Stimulated activated CD4-positive, alpha-beta T cell treated with anti-CD3 and anti-CD28 coated beads, Interleukin-4, amount 100 ng/mL, for 24 hours (primary cell): ENCODE results near the gene IFRD2.

Experiments
- DNase-seq: peaks from one replicate; pipeline ENCODE4 v3.0.0-alpha.2; 2020

IFRD2 gene, protein sequence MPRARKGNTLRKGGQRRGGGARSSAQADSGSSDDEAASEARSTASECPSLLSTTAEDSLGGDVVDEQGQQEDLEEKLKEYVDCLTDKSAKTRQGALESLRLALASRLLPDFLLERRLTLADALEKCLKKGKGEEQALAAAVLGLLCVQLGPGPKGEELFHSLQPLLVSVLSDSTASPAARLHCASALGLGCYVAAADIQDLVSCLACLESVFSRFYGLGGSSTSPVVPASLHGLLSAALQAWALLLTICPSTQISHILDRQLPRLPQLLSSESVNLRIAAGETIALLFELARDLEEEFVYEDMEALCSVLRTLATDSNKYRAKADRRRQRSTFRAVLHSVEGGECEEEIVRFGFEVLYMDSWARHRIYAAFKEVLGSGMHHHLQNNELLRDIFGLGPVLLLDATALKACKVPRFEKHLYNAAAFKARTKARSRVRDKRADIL

DNA sequence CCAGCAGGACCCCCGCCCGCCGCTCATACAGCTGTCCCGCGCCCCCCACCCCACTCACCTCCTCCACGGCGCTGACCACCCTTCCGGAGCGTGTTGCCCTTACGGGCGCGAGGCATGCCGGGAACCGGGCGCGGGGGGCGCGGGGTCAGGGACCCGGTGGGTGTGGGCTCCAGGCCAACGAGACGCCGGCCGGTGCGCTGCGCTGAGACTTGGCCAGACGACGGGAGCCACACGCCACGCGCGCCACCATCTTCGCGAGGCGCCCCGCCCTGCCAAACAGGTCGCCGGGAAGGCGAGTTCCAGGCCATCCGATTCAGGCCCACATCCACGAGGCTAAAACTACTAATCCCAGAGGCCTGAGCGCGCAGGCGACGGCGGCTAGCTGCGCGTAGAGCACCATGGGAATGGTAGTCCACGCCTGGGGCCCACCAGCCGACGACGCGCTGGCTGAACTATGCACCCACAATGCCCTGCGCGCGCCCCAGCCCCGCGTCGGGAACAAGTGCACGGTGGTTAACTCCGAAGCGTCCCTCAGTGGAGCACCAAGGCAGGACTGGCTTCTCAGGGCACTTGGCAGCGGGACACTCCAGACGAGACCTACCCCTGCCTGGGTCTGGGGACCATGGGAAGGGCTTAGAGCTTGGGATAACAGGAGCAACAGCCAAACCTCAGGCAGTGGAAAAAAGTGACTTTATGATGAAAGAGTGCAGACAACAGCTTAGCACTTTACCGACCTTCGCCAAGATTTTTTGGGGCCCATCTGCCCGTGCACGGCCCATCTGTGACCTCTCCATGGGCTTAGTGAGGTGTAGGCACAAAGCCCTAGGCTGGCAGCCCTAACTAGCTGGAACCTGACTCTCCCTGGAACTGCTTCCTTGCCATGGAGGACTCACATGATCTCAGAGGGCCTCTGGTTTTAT lies at the start of gene IFRD2:
TSS of gene IFRD2 (minus strand) at position 271 of the 920 bp plus-strand sequence. CDS start at position 116, 155 bp downstream.
- DNase-seq: peak; percentile 96

DNA sequence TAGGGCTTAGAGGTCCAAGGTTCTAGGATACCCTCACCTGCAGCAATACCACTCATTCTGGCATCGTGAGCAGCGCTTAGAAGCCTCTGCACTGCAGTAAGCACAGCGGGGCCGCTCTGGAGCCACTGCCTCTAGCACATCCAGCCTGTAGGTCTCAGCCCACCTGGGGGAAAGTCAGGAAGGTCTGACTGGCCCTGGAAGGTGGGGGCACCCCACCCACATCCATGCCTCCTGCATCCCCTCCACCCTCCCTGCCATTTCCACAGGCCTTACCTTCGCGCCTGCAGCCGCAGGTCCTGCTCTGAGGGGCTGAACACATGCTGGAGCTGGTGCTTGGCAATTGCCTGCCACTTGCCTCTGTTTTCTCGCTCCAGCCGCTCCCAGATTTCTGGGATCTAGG lies 49.3 kb upstream of the IFRD2 start:
- DNase-seq: no peak

DNA sequence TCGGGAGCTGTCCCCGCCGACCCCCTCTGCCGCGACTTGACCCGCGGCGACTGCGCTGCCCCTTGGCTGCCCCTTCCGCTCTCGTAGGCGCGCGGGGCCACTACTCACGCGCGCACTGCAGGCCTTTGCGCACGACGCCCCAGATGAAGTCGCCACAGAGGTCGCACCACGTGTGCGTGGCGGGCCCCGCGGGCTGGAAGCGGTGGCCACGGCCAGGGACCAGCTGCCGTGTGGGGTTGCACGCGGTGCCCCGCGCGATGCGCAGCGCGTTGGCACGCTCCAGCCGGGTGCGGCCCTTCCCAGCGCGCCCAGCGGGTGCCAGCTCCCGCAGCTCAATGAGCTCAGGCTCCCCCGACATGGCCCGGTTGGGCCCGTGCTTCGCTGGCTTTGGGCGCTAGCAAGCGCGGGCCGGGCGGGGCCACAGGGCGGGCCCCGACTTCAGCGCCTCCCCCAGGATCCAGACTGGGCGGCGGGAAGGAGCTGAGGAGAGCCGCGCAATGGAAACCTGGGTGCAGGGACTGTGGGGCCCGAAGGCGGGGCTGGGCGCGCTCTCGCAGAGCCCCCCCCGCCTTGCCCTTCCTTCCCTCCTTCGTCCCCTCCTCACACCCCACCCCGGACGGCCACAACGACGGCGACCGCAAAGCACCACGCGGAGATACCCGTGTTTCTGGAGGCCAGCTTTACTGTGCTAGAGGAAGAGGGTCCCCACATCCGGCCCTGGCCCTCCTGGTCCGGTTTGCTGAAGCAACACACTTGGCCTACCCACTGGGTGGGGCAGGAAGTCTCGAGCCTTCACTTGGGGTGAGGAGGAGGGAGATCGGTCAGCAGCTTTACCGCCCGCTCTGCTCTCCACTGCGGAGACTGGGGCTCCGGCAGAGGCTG lies 48.5 kb upstream of the IFRD2 start, which contains the start of gene RASSF1:
TSS of gene RASSF1 (minus strand) at position 389 of the 882 bp plus-strand sequence. CDS start at position 358, 31 bp downstream.
- peak; percentile 71 for DNase-seq

DNA sequence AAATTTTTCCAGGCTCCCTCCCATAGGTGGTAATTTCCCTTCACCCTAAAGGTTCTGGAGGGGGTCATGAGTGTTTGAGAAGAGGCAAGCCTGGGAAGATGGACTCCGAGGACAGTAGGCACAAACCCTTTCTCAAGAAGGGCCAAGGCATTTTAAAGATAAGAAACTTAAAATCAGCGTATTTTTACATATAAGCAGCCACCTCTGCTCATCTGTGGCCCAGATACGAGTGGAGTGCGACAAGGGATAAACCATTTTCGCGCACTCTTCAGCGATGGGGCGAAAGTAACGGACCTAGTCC lies 47.9 kb upstream of the IFRD2 start:
- DNase-seq: no peak

DNA sequence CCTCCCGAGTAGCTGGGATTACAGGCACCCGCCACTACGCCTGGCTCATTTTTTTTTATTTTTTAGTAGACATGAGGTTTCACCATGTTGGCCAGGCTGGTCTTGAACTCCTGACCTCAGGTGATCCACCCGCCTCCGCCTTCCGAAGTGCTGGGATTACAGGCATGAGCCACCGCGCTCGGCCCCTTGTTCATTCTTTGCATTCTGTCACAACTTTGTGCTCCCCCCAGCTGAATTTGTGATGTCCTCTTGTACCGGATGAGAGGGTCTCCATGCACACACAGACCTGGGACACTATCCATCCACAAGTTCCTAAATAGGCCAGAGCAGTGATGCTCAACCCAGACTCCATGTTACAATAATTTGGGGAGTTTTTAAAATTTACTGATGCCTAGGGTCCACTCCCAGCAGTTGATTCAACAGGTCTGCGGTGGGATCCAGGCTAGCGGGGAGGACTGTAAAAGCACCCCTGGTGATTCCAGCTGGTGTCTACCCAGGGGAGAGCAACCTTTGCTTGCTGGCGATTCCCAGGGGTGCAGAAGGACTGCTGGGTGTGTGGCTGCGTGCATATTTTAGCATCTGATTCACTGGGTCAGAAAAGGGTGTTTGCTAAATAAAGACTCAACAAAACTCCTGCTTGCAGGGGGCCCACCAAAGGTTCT lies 47.4 kb upstream of the IFRD2 start:
- DNase-seq: no peak

DNA sequence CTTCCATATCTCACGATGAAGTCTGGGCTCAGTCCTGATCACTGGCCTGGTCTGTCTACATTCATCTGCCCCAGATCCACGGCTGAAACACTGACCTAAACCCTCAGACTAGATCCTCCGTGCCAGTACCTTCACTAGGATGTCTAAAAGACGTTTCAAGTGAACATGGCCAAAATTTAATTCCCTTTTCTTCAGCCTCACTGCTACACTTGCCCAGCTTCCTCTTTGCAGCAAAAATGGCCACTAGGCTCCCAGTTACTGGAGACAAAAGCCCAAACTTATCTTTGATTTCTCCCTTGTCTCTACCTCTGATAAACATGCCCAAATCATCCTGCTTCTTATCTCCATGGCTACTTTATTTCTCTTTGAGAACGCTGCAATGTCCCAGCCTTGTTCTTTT lies 46.7 kb upstream of the IFRD2 start:
- no peak for DNase-seq

DNA sequence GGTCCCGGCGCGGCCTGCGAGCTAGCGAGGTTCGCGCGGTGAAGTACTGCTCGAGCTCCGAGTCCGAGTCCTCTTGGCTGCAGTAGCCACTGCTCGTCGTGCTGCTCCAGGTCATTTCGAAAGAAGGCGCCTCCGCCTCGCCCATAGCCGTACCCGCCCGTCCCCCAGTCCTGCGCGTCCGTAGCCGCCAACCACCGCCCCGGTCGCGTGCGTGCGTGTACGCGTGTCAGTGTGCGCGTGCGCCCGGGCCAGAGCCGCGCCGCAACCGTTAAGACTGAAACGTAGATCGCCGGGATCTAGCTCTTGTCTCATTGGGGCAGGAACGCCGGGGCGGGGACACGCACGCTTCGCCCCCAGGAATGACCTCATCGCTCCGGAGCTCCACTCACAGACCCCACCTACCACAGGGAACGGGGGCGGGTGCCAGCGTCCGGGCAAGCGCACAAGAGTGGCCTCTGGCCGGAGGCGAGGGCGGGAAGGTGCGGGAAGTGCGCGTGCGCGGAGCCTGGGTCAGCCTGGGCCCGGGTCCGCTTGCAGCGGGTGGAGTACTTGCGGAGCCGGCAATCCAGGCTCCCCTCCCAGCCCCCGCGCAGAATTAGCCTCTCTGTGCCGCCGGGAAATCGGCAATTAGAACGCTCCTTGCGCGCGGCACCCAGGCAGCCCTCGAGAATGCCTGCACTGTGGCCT lies 45.1 kb upstream of the IFRD2 start:
- peak; percentile 97 for DNase-seq

DNA sequence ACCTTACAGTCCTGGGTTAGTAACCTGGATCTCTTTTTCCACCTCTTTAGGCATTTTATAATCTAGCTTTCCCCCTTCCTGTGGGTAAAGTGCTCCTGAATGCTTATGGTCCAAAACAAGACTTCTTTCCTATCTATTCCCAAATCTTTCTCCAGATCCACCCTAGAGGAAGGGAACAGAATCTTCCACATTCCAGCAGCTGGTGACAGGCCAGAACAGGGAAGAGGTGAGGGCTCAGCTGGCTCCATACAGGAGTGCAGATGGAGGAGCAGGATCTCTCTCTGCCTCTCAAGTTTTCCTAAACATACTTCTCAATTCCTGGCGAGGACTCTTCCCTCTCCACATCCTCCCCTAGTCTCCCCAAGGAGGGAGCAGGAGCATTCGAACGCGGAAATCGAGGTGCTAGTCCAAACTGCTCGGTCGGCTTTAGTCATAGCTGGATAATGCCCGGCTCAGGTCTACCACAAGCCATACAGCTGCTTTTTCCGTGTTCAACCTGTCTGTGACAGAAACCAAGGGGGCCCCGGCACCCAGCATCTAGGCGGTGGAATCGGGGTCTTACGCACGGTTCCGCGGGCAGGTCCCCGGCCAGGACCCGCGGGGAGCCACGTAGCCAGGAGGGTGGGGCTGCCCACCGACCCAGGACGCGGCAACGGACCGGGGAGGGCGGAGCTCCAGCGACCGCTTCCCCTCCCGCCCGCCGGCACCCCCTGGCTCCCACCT lies 44.4 kb upstream of the IFRD2 start:
- DNase-seq: peak; percentile 62

DNA sequence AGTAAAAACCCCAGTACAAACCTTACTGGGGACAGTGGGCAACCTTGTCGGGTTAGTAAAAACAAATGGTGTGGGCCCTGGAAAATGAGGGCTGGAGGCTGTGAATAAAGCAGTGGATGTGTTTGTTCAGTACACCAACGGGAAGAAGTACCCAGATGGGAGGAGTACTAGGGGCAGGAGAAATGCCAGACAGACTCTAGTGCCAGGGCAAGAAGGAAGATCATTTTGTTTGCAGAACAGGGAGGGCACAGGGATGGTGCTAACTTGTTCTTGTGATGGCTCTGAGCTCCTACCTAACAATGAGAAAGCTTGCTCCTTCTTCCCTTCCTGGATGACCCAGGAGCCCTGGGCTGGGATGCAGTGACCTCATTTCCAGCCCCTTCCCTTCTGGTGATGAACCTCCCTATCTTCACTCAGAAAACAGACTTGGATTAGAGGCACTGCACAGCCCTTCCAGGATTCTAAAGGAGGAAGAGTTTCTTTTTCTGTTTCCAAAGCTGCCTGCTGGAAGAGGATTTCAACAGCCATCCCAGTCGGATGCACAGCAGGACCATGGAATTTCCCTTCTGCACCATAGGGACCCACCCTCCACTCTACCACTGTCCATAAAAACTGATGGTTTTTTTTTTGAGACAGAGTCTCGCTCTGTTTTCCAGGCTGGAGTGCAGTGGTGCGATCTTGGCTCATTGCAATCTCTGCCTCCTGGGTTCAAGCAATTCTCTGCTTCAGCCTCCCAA lies 42.3 kb upstream of the IFRD2 start:
- DNase-seq: no peak

DNA sequence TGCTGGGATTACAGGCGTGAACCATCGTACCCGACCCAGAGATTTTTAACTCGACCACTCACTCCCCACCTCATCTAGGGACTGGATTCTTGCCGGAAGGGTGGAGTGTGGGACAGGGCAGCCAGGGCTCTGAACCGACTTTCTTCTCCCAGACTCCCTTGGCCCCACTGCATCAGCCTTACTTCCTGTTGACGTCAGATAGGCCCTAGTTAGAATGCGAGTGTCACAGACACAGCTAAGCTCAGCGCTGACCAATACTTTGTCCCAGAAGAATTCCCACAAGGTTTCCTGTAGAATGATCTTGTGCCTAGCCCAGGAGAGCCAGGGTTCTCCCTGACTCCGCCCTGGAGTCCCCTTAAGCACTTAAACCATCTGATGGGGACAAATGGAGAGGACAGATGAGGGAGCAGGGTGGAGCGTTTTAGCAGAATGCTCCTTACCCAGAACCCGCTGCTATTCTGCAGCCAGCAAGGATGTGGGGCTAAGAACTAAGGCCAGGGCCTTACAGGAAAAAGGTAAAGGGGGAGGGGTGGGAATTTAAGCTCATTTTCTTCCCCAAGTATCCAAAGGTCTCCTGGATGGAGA lies 41.6 kb upstream of the IFRD2 start:
- no peak for DNase-seq

DNA sequence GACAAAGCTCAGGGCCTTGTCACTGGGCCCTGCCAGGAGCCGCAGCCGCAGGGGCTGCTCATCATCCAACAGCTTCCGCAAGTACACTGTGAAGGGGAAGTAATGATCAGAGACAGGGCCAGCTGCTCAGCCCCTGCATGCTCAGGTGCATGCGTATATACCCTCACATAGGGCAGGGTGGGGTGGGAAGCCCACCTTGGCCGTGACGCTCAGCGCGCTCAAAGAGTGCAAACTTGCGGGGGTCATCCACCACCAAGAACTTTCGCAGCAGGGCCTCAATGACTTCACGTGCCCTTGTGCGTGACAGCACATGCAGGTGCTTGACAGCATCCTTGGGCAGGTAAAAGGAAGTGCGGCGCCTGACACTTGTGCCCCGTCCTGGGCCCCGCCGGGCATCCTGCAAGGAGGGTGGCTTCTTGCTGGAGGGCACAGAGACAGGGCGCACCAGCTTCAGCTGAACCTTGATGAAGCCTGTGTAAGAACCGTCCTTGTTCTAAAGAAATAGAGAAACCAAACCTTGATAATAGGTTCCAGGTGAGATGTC lies 39.2 kb upstream of the IFRD2 start:
- DNase-seq: no peak

DNA sequence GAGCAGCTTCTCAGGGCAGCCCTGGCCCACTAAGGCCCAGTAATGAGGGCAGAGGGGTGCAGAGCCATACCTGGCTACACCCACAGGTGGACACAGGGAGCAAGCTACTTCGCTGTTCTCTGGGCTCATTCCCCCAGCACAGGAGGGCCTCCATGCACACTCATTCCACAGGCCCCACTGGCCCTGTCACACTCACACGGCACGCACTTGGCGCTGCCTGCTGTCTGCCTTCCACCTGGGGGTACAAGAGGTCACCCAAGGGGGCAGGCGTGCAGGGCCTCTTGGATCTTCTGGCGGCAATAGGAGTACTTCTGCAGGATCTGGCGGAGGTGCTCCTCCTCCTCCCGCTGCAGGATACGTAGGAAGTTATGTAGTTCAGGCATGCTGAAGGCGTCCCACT lies 38.1 kb upstream of the IFRD2 start:
- no peak for DNase-seq

DNA sequence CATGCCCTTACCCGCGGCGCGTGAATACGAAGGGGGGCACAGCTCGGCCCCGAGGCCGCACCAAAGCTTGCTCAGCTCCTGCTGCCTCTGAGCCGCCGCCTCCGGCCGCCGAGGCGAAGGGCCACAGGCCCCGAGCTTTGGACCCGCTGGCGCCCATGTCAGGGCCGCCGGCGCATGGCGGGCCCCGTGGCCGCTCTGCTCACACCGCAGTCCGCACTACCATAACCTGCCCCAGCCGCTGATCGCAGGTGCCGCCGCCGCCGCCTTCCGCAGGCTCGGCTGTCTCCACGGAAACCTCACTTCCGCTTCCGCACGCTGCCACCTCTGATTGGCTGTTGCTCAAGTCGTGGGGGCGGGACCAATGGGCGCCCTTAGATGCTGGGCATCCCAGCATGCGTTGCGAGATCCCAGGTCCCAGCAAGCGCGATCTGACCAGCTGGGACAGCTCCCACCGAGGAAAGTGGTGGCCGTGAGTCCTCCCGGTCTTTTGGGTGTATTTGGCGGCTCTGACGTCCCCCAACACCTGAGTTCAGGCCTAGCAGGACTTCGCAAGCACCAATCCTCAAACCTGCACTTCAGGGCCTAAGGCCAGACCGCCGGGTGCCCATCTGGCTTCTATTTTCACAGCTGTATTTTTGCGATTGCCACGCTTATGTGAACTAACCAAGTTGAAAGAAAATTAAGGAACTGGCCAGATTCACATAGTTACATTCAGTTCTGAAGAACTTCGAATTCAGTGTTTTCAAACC lies 35.9 kb upstream of the IFRD2 start, which contains the start of gene TUSC2:
TSS of gene TUSC2 (minus strand) at position 281 of the 749 bp plus-strand sequence. CDS start at position 157, 124 bp downstream.
- DNase-seq: peak; percentile 96

DNA sequence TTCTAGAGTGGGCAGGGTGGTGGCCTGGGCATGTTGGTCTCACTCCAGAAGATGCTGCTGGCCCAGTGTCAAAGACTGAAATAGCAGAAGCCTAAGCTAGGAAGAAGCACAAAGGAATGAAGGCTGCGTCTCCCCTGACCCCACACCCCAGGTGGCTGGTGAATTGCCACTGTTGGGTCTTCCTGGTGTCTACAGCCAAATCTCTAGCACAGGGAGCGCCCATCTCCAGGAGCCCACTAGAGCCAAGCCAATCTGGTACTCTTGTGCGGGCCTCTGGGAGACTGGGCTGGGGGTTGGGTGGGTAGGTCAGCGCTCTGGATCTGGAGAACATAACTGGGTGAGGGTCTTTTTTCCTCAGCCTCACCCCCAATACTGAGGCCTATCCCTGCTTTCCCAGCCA lies 34.9 kb upstream of the IFRD2 start:
- DNase-seq: no peak

DNA sequence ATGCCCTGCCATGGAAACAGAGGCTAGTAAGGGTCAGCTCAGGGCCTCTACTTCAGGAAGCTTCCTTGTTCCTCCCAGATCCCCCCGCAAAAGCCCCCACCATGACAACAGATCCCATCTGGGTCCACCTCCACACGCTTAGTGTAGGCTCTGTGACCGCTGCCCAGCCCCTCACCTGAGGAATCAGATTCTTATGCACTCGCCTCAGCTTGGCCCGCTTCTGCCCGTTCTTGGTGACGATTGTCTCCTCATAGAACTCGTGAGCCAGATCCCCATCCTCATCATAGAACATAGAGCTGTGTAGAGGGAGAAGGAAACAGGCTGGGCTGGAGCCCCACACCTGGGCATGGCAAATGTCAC lies 33.9 kb upstream of the IFRD2 start:
- DNase-seq: no peak

DNA sequence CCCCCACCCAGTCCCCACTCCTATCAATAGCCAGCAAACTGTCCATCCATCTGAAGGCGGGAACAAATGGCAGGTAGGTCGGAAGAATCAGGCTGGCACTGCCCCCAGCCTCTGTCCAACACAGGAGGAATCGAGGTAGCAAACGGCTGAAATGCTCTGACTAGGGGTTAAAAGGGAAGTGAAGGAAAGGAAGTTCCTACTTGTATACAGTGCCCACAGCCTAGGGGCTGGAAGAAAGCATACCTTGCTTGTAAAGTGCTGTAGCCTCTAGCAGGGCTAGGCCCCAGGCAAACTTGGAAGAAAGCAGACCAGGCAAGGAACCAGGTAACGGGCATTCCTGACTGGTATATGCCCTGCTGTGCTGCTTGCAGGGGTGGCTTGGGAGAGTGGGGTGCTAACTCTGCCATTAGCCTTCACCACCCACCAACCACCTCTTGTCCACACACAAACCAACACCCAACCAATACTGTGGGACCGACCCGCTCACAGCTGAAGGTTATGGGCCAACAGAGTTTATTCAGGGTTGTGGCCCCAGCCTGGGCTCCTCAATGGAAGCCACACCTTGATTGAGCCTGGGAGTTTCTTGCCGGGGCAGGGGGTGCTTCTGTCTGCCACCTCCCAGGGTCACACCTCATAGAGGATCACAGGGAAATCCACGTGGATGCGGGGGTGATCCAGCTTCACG lies 33.4 kb upstream of the IFRD2 start:
- DNase-seq: no peak

DNA sequence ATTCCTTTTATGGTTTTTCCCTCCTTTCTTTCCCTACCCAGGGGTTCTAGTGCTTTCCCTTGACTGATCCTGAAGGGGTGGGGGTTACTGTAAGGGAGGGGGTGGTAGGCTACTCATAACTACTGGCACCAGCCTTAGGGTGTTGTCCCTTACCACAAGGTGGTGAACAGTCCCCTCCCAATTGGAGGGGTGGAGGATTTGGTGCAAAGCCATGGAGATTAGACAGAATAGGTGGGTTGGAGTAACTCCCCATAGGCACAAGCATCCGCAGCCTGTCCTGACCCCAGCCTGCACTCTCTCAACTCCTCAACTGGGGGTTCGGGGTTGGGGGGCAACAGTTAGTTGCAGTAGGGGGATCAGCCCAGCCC lies 32.9 kb upstream of the IFRD2 start:
- DNase-seq: no peak
